ENCODE measurements around the gene AOX1.

The AOX1 gene

DNA sequence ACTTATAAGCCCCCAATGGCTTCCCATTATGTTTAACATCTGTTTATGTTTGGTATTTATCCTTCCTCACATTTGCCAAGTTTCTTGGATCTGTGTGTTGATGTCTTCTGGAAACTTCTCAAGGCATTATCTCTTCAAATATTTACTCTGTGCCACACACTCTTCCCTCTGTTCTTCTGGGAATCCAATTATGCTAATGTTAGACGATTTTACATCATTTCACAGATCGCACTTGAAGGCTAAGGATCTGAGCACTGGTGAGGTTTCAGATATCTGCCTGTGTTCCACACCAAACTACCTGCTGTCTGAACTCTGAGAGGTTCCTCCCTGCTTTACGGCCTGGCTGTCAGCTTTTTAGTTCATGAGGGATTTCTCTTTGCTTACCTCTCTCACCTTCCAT, 10.1 kb downstream of the AOX1 start:
- Histone ChIP-seq H3K79me2 (ENCODE audit: low read length) (no peaks in the 10 kb centered on the region), H3K4me3 (ENCODE audit: low read length) (no peak overlapping the region), H4K20me1 (ENCODE audit: insufficient read depth, low read length) (no peaks in the 10 kb centered on the region), H3K27ac (ENCODE audit: low read length) (no peak overlapping the region), H3K9me2 (replicated peaks; ENCODE audit: insufficient read depth, low read length) (no peaks in the 10 kb centered on the region), H3K4me2 (ENCODE audit: low read depth, low read length) (no peak overlapping the region), H3K9ac (ENCODE audit: low read length) (no peak overlapping the region), H3K36me3 (replicated peaks; ENCODE audit: insufficient read depth, low read length) (no peaks in the 10 kb centered on the region), H3K9me3 (replicated peaks; ENCODE audit: insufficient read depth, low read length) (no peaks in the 10 kb centered on the region), H3K27me3 (replicated peaks; ENCODE audit: insufficient read depth, low read length) (no peaks in the 10 kb centered on the region), H3F3A (ENCODE audit: insufficient read depth, low read length) (no peaks in the 10 kb centered on the region), H2AFZ (ENCODE audit: low read length) (no peak overlapping the region), H3K4me1 (ENCODE audit: low read length) (no peaks in the 10 kb centered on the region)
- TF ChIP-seq EZH2phosphoT487 (IDR thresholded peaks at IDR 0.05; ENCODE audit: low read length) = no peak
- TF ChIP-seq, protein P1, sequence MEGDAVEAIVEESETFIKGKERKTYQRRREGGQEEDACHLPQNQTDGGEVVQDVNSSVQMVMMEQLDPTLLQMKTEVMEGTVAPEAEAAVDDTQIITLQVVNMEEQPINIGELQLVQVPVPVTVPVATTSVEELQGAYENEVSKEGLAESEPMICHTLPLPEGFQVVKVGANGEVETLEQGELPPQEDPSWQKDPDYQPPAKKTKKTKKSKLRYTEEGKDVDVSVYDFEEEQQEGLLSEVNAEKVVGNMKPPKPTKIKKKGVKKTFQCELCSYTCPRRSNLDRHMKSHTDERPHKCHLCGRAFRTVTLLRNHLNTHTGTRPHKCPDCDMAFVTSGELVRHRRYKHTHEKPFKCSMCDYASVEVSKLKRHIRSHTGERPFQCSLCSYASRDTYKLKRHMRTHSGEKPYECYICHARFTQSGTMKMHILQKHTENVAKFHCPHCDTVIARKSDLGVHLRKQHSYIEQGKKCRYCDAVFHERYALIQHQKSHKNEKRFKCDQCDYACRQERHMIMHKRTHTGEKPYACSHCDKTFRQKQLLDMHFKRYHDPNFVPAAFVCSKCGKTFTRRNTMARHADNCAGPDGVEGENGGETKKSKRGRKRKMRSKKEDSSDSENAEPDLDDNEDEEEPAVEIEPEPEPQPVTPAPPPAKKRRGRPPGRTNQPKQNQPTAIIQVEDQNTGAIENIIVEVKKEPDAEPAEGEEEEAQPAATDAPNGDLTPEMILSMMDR (IDR thresholded peaks at IDR 0.05; ENCODE audit: low read length) = no peak
- no peak for TF ChIP-seq EZH2 (optimal IDR thresholded peaks at IDR 0.05; ENCODE audit: low read depth, low read length)
- DNase-seq = no peak

DNA sequence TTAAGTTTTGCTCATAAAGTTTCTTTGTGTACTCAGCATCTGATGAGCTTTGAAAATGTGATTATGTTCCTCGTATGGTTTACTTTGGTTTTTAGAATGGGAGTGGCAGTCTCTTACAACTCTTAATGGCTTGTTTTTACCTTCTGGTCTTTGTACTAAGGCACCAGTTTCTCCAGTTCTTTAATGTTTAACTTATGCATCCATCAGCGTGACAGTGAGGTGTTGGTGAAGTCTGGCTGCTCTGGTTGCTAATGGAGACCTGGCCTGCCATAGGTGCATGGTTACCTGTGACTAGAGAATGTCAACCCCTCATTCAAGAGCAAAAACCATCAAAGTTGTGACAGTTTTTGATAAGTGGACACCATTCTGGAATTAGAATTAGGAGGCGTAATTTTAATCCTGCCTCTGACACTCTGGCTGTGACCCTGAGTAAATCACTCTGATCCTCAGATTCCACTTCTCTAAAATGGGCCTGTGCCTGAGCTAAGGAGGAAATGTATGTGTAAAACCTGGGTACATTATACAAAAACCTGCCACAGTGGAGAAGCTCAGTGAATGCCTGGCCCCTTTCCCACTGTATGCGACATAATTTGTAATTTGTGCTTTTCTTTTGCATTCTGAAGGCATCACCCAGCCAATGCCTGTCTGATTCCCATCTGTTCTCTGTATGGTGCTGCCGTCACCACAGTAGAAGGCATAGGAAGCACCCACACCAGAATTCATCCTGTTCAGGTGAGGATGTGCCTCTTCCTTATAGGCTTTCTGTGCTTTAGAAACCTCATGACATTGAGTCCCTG, 11.2 kb downstream of the AOX1 start:
- H3K79me2 ChIP-seq (ENCODE audit: low read length) = no peaks in the 10 kb centered on the region
- no peak for DNase-seq
- H4K20me1 ChIP-seq (ENCODE audit: insufficient read depth, low read length) = no peaks in the 10 kb centered on the region
- H3K9ac ChIP-seq (ENCODE audit: low read length) = no peak overlapping the region
- H3F3A ChIP-seq (ENCODE audit: insufficient read depth, low read length) = no peaks in the 10 kb centered on the region
- TF ChIP-seq EZH2phosphoT487 (IDR thresholded peaks at IDR 0.05; ENCODE audit: low read length) = no peak
- TF ChIP-seq, protein P1 (IDR thresholded peaks at IDR 0.05; ENCODE audit: low read length) = no peak
- TF ChIP-seq EZH2 (optimal IDR thresholded peaks at IDR 0.05; ENCODE audit: low read depth, low read length) = no peak
- H3K9me3 ChIP-seq (replicated peaks; ENCODE audit: insufficient read depth, low read length) = no peaks in the 10 kb centered on the region
- H3K4me3 ChIP-seq (ENCODE audit: low read length) = no peak overlapping the region
- H3K4me2 ChIP-seq (ENCODE audit: low read depth, low read length) = no peak overlapping the region
- H3K4me1 ChIP-seq (ENCODE audit: low read length) = no peaks in the 10 kb centered on the region
- no peaks in the 10 kb centered on the region for H3K36me3 ChIP-seq (replicated peaks; ENCODE audit: insufficient read depth, low read length)
- H3K27ac ChIP-seq (ENCODE audit: low read length) = no peak overlapping the region
- H3K27me3 ChIP-seq (replicated peaks; ENCODE audit: insufficient read depth, low read length) = no peaks in the 10 kb centered on the region
- no peak overlapping the region for H2AFZ ChIP-seq (ENCODE audit: low read length)
- H3K9me2 ChIP-seq (replicated peaks; ENCODE audit: insufficient read depth, low read length) = no peaks in the 10 kb centered on the region

DNA sequence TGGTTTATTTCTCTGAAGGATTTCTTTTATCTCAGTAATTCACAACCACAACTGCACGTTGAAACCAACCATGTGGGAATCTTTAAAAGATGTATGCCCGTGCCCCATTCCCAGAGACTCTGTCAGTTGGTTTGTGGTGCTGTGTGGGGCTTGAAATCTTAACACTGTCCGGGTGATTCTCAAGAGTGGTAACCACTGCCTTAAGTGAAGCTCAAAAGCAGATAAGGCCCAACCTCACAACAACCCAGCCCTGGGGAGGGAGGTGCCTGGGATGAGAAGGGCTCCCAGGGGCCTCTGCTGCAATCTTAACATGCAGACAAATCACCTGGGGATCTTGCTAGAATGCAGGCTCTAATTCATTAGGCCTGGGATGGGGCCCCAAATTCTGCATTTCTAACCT, 13.4 kb downstream of the AOX1 start:
- Histone ChIP-seq H3K9ac (ENCODE audit: low read length) (no peak overlapping the region), H3K27ac (ENCODE audit: low read length) (no peak overlapping the region), H3K9me3 (replicated peaks; ENCODE audit: insufficient read depth, low read length) (no peaks in the 10 kb centered on the region), H2AFZ (ENCODE audit: low read length) (no peak overlapping the region), H3K9me2 (replicated peaks; ENCODE audit: insufficient read depth, low read length) (no peaks in the 10 kb centered on the region), H3K36me3 (replicated peaks; ENCODE audit: insufficient read depth, low read length) (no peaks in the 10 kb centered on the region), H3K4me3 (ENCODE audit: low read length) (no peak overlapping the region), H4K20me1 (ENCODE audit: insufficient read depth, low read length) (no peaks in the 10 kb centered on the region), H3K4me1 (ENCODE audit: low read length) (no peaks in the 10 kb centered on the region), H3K27me3 (replicated peaks; ENCODE audit: insufficient read depth, low read length) (no peaks in the 10 kb centered on the region), H3K4me2 (ENCODE audit: low read depth, low read length) (no peak overlapping the region), H3F3A (ENCODE audit: insufficient read depth, low read length) (no peaks in the 10 kb centered on the region), H3K79me2 (ENCODE audit: low read length) (no peaks in the 10 kb centered on the region)
- DNase-seq = no peak
- TF ChIP-seq EZH2phosphoT487 (IDR thresholded peaks at IDR 0.05; ENCODE audit: low read length) = no peak
- TF ChIP-seq EZH2 (optimal IDR thresholded peaks at IDR 0.05; ENCODE audit: low read depth, low read length) = no peak
- TF ChIP-seq, protein P1 (IDR thresholded peaks at IDR 0.05; ENCODE audit: low read length) = no peak

All from MM.1S (cell line).